Measurements from ENCODE around the gene KAT6B. TPM values are rescaled to one million over a fixed set of nuclear protein-coding genes. Genes with fewer than 3 reads are reported as not detected.
"Not testable (repeated sequence)": the region's sequence is repeated elsewhere in the genome, so short reads cannot be mapped to it uniquely, and the experiment has no call there.

The KAT6B gene
- total and polyA plus RNA-seq, 7 donors = 2.1 to 21.3 (median 16.9) TPM

GRCh38 chr10:74888962-74889661 is 62.7 kb downstream of the KAT6B start:
- H3K9me3 ChIP-seq = no peaks in the 10 kb centered on the region
- 68 to 80% (median 69%) methylated on average over 6 of the region's 6 CpGs for WGBS, 3 donors
- DNase-seq = no peak
- no peaks in the 10 kb centered on the region for H3K27me3 ChIP-seq (ENCODE audit: insufficient read depth in 3 of 3, low read length in 2 of 3)
- intact Hi-C loops (cut with DNase I) = no loop called here
- H3K4me3 ChIP-seq = no peak overlapping the region
- TF ChIP-seq, protein P1, sequence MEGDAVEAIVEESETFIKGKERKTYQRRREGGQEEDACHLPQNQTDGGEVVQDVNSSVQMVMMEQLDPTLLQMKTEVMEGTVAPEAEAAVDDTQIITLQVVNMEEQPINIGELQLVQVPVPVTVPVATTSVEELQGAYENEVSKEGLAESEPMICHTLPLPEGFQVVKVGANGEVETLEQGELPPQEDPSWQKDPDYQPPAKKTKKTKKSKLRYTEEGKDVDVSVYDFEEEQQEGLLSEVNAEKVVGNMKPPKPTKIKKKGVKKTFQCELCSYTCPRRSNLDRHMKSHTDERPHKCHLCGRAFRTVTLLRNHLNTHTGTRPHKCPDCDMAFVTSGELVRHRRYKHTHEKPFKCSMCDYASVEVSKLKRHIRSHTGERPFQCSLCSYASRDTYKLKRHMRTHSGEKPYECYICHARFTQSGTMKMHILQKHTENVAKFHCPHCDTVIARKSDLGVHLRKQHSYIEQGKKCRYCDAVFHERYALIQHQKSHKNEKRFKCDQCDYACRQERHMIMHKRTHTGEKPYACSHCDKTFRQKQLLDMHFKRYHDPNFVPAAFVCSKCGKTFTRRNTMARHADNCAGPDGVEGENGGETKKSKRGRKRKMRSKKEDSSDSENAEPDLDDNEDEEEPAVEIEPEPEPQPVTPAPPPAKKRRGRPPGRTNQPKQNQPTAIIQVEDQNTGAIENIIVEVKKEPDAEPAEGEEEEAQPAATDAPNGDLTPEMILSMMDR (IDR thresholded peaks at IDR 0.05) = peak; percentile 10
- peak; percentile 47 to 79 (median 74) for ATAC-seq
- H3K27ac ChIP-seq = peak overlapping the region; percentile 56
- H3K4me1 ChIP-seq = peaks cover 43% of the 10 kb centered on the region
- H3K36me3 ChIP-seq (ENCODE audit: insufficient read depth in 1 of 2, low read depth in 1 of 2) = no peaks in the 10 kb centered on the region

- H3K27me3 ChIP-seq (ENCODE audit: insufficient read depth in 3 of 3, low read length in 2 of 3) = no peaks in the 10 kb centered on the region
- peak; percentile 8 to 46 (median 37) for ATAC-seq
- no peak for DNase-seq
- H3K27ac ChIP-seq = peak overlapping the region; percentile 56
- no peaks in the 10 kb centered on the region for H3K9me3 ChIP-seq
- H3K36me3 ChIP-seq (ENCODE audit: insufficient read depth in 1 of 2, low read depth in 1 of 2) = no peaks in the 10 kb centered on the region
- intact Hi-C loops (cut with DNase I) = no loop called here
- no peak overlapping the region for H3K4me3 ChIP-seq
- TF ChIP-seq, protein P1 (IDR thresholded peaks at IDR 0.05) = no peak
- peaks cover 43% of the 10 kb centered on the region for H3K4me1 ChIP-seq
Observed at GRCh38 chr10:74889662-74889998, 63.2 kb downstream of the KAT6B start.

GRCh38 chr10:74890460-74890859 is 64.1 kb downstream of the KAT6B start:
- TF ChIP-seq, protein P1 (IDR thresholded peaks at IDR 0.05) = no peak
- 45 to 81% (median 46%) methylated on average over 7 of the region's 7 CpGs for WGBS, 3 donors
- no peak overlapping the region for H3K4me3 ChIP-seq
- intact Hi-C loops (cut with DNase I) = no loop called here
- no peak for DNase-seq
- H3K9me3 ChIP-seq = no peaks in the 10 kb centered on the region
- no peaks in the 10 kb centered on the region for H3K27me3 ChIP-seq (ENCODE audit: insufficient read depth in 3 of 3, low read length in 2 of 3)
- ATAC-seq = peak in 1 of 4 donors; percentile 17
- no peaks in the 10 kb centered on the region for H3K36me3 ChIP-seq (ENCODE audit: insufficient read depth in 1 of 2, low read depth in 1 of 2)
- H3K27ac ChIP-seq = peak overlapping the region; percentile 56
- peaks cover 43% of the 10 kb centered on the region for H3K4me1 ChIP-seq

DNA sequence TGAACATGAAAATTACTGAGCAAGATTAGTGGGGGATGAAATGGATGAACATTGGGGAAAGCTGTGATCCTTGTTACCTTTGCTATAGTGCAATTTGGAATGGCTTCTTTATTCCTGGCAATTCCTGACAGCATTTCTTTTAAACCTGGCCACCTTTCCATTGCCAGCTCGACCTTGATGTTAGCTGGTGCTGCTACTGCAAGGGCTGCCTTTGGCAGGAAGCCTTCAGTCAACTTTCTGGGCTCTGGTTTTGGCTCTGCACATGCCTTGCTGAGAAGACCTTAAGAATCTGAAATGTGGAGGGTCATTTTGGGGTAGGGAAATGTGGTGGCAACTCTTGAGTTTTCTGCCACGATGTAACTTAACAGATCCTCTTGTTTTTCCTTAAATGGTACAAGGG is 64.7 kb downstream of the KAT6B start:
- H3K36me3 ChIP-seq (ENCODE audit: insufficient read depth in 1 of 2, low read depth in 1 of 2) = no peaks in the 10 kb centered on the region
- DNase-seq (no peak), ATAC-seq (peak in 1 of 4 donors; percentile 34)
- intact Hi-C loops (cut with DNase I) = no loop called here
- peaks cover 44% of the 10 kb centered on the region for H3K4me1 ChIP-seq
- 31 to 61% (median 35%) methylated on average over 2 of the region's 2 CpGs for WGBS, 3 donors
- no peaks in the 10 kb centered on the region for H3K9me3 ChIP-seq
- no peak overlapping the region for H3K4me3 ChIP-seq
- no peaks in the 10 kb centered on the region for H3K27me3 ChIP-seq (ENCODE audit: insufficient read depth in 3 of 3, low read length in 2 of 3)
- no peak overlapping the region for H3K27ac ChIP-seq
- TF ChIP-seq, protein P1 (IDR thresholded peaks at IDR 0.05) = no peak

DNA sequence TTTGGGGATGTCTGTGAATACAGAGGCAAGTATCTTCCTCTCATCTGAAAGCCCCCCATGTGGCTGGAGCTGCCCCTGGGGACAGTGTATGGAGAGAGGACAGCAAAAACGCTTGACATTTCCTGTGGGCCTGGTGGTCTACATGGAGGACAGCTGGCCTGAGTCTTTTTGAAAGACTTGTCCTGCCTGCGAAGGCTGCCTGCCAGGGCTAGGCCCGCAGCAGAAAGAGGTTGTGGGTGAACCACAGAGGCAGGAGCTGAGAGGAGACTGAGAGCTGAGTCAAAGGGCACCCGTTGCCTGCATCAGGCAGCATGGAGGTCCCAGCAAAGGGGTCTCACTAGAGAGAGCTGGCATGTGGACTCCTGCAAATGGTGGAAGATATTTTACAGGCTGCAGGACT is 66.4 kb downstream of the KAT6B start:
- DNase-seq (no peak), ATAC-seq (no peak)
- Histone ChIP-seq H3K27me3 (ENCODE audit: insufficient read depth in 3 of 3, low read length in 2 of 3) (no peaks in the 10 kb centered on the region), H3K4me1 (peaks cover 52% of the 10 kb centered on the region), H3K36me3 (ENCODE audit: insufficient read depth in 1 of 2, low read depth in 1 of 2) (no peaks in the 10 kb centered on the region), H3K27ac (no peak overlapping the region), H3K4me3 (no peak overlapping the region), H3K9me3 (no peaks in the 10 kb centered on the region)
- intact Hi-C loops (cut with DNase I) = no loop called here
- 73 to 84% (median 80%) methylated on average over 4 of the region's 4 CpGs for WGBS, 3 donors
- TF ChIP-seq, protein P1 (IDR thresholded peaks at IDR 0.05) = no peak

DNA sequence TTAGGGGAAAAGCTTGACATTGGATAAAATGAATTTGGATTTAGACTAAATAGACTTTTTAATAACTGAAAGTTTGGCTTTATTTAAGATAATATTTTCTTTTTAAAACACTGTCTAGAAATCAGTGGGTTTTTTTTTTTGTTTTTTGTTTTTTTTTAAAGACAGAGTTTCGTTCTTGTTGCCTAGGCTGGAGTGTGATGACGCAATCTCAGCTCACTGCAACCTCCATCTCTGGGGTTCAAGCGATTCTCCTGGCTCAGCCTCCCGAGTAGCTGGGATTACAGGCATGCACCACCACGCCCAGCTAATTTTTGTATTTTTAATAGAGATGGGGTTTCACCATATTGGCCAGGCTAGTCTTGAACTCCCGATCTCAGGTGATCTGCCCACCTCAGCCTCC is 66.9 kb downstream of the KAT6B start:
- H3K4me3 ChIP-seq; H3K27me3 ChIP-seq (ENCODE audit: insufficient read depth in 3 of 3, low read length in 2 of 3); H3K36me3 ChIP-seq (ENCODE audit: insufficient read depth in 1 of 2, low read depth in 1 of 2); intact Hi-C loops (cut with DNase I); H3K9me3 ChIP-seq; DNase-seq; ATAC-seq; H3K27ac ChIP-seq: not testable (repeated sequence)
- 86 to 94% (median 89%) methylated on average over 6 of the region's 6 CpGs for WGBS, 3 donors
- H3K4me1 ChIP-seq = peaks cover 52% of the 10 kb centered on the region
